K562 (cell line): Measurements from ENCODE around the gene TCAP. TPM values are rescaled to one million over a fixed set of nuclear protein-coding genes. Genes with fewer than 3 reads are reported as not detected.
A peak's percentile ranks its signal among the peaks of the same experiment; 100 is the strongest.

ENCODE experiments used
- ELF4 ChIP-seq: fragments of 450-650 bp; formaldehyde crosslinking; IDR thresholded peaks from 2 replicates; pipeline ENCODE4 v1.4.0; 2022; ENCODE audit warnings: missing genetic modification characterization
- FUS ChIP-seq: fragments of 200-400 bp; formaldehyde crosslinking; optimal IDR thresholded peaks from 2 replicates; pipeline ENCODE3; 2017; ENCODE audit warnings: low read depth, low read length
- GTF2F1 ChIP-seq: IDR thresholded peaks from 2 replicates; pipeline ENCODE4 v1.6.1; 2011; ENCODE audit warnings: low read depth, low read length, improper control_type of control experiment
- HCFC1 ChIP-seq: IDR thresholded peaks from 2 replicates; pipeline ENCODE4 v1.6.1; 2012; ENCODE audit warnings: low read depth, low read length, improper control_type of control experiment
- HES1 ChIP-seq: fragments of 450-650 bp; IDR thresholded peaks from 2 replicates; pipeline ENCODE4 v1.6.1; 2016; ENCODE audit warnings: low read depth, mild to moderate bottlenecking, moderate library complexity
- HNRNPUL1 ChIP-seq: fragments of 200-400 bp; formaldehyde crosslinking; IDR thresholded peaks from 2 replicates; pipeline ENCODE4 v1.6.1; 2017; ENCODE audit warnings: low read length
- KLF16 ChIP-seq: IDR thresholded peaks from 2 replicates; pipeline ENCODE4 v1.6.1; 2016; ENCODE audit warnings: antibody characterized with exemption
- MYC ChIP-seq, 2 experiments: fragments of 250-450 bp in 1 of 2; sonication (Bioruptor Pico) in 1 of 2; IDR thresholded peaks; 2 replicates each; pipeline versions ENCODE4 v1.5.1 to v1.6.1; 2012 to 2021; ENCODE audit warnings: low read depth in 2 of 2, borderline replicate concordance in 1 of 2, improper control_type of control experiment in 1 of 2, low read length in 1 of 2, mild to moderate bottlenecking in 1 of 2, moderate library complexity in 1 of 2
- NCOR1 ChIP-seq: fragments of 450-650 bp; IDR thresholded peaks from 2 replicates; pipeline ENCODE4 v1.6.1; 2016; ENCODE audit warnings: mild to moderate bottlenecking, moderate library complexity
- OTX1 ChIP-seq: fragments of 450-650 bp; formaldehyde crosslinking; IDR thresholded peaks from 2 replicates; pipeline ENCODE4 v1.4.0; 2022; ENCODE audit warnings: mild to moderate bottlenecking
- PATZ1 ChIP-seq: fragments of 250-450 bp; sonication (Bioruptor Pico); IDR thresholded peaks from 2 replicates; pipeline ENCODE4 v1.5.0; 2020; ENCODE audit warnings: mild to moderate bottlenecking, borderline replicate concordance
- PHB2 ChIP-seq: fragments of 450-650 bp; IDR thresholded peaks from 2 replicates; pipeline ENCODE4 v1.6.1; 2017; ENCODE audit warnings: low read depth
- POLR2A ChIP-seq: fragments of 450-650 bp; conservative IDR thresholded peaks from 2 replicates; pipeline ENCODE4 v1.6.1; 2016
- PPARD ChIP-seq: fragments of 250-450 bp; sonication (Bioruptor Pico); IDR thresholded peaks from 2 replicates; pipeline ENCODE4 v1.8.0; 2022; ENCODE audit warnings: inconsistent platforms, mild to moderate bottlenecking, moderate library complexity
- RAD51 ChIP-seq: fragments of 450-650 bp; IDR thresholded peaks from 2 replicates; pipeline ENCODE4 v1.7.1; 2016; ENCODE audit warnings: low read depth, mild to moderate bottlenecking, borderline replicate concordance
- RBM22 ChIP-seq: fragments of 200-400 bp; formaldehyde crosslinking; IDR thresholded peaks from 2 replicates; pipeline ENCODE4 v1.6.1; 2018; ENCODE audit warnings: low read length, low read depth; ENCODE audit not compliant: poor library complexity, severe bottlenecking
- SAFB2 ChIP-seq: fragments of 200-400 bp; formaldehyde crosslinking; IDR thresholded peaks from 2 replicates; pipeline ENCODE4 v1.6.1; 2018; ENCODE audit warnings: borderline replicate concordance, low read length, low read depth, moderate library complexity; ENCODE audit not compliant: severe bottlenecking
- SFPQ ChIP-seq: fragments of 200-400 bp; formaldehyde crosslinking; IDR thresholded peaks from 2 replicates; pipeline ENCODE4 v1.6.1; 2017; ENCODE audit warnings: mild to moderate bottlenecking, low read depth, low read length, moderate library complexity
- SOX6 ChIP-seq: fragments of 450-650 bp; IDR thresholded peaks from 2 replicates; pipeline ENCODE4 v1.6.1; 2014; ENCODE audit warnings: mild to moderate bottlenecking
- ZC3H11A ChIP-seq: IDR thresholded peaks from 2 replicates; pipeline ENCODE4 v1.6.1; 2012; ENCODE audit warnings: low read depth, low read length, improper control_type of control experiment
- ZNF639 ChIP-seq, 2 experiments: fragments of 200-800 bp in 1 of 2; sonication (Bioruptor generic) in 1 of 2; sonication (generic) in 1 of 2; formaldehyde crosslinking in 1 of 2; IDR thresholded peaks in 1 of 2; conservative IDR thresholded peaks in 1 of 2; 2 replicates each; pipeline versions ENCODE4 v1.5.0 to v1.6.1; 2016 to 2020; ENCODE audit warnings: missing compliant biosample characterization in 1 of 2, missing genetic modification characterization in 1 of 2, missing genetic modification reagents in 1 of 2
- ZNF644 ChIP-seq: fragments of 200-800 bp; sonication (Bioruptor generic); IDR thresholded peaks from 2 replicates; pipeline ENCODE4 v1.6.1; 2016; ENCODE audit warnings: low read depth, missing genetic modification characterization, missing compliant biosample characterization
- ZSCAN32 ChIP-seq: fragments of 450-650 bp; formaldehyde crosslinking; IDR thresholded peaks from 2 replicates; pipeline ENCODE4 v1.4.0; 2020; ENCODE audit warnings: mild to moderate bottlenecking, moderate library complexity
- polyA plus RNA-seq, 8 experiments: library from polyadenylated mRNA; depleted of rRNA in 4 of 8; stranded (reverse) in 5 of 8; unstranded in 3 of 8; fragments of >200 nt; fragmentation: Nextera tagmentation in 2 of 8; fragmentation: Illumina TruSeq in 1 of 8; extraction: Ambion mirVana in 2 of 8; extraction: Trizol in 1 of 8; gene quantifications; 2 replicates each; pipeline versions ENCODE4 v1.2.1 to v1.2.3, GENCODE V29; 2011 to 2014; ENCODE audit warnings: inconsistent platforms in 1 of 8, missing spikeins in 1 of 8
- total RNA-seq, 7 experiments: library from RNA; depleted of rRNA in 6 of 7; stranded (reverse); fragments of >200 nt in 6 of 7; fragmentation: Illumina TruSeq in 2 of 7; extraction: Trizol in 2 of 7; gene quantifications; 2 replicates each; pipeline versions ENCODE4 v1.2.1 to v1.2.3, GENCODE V29; 2011 to 2021; ENCODE audit warnings: low replicate concordance in 1 of 7

TCAP gene
- total and polyA plus RNA-seq, 9 of the 15 experiments (the other 6 are each of a cell fraction or from before 2014, with no cell fraction given): 0.33 to 1.4 (median 0.82) TPM; not detected in 2

- TF ChIP-seq HES1 (0 out of 2 replicates have a peak, but pooled peaks have one; percentile 18), HNRNPUL1 (no peak), FUS (no peak), PHB2 (no peak), ZC3H11A (no peak), PPARD (CRISPR knock-in tag) (no peak), SFPQ (no peak), POLR2A (peak; percentile 52), RBM22 (no peak), HCFC1 (no peak), SOX6 (peak; percentile 78), NCOR1 (peak; percentile 84), PATZ1 (CRISPR knock-in tag) (no peak), ZNF644 (tag) (no peak), ELF4 (no peak), MYC (IDR thresholded peaks at IDR 0.05; ENCODE audit: low read depth, low read length) (peak; percentile 39; the same call in 1 of the 2 replicates), MYC (CRISPR knock-in tag; IDR thresholded peaks at IDR 0.05; ENCODE audit: borderline replicate concordance, low read depth) (no peak), SAFB2 (no peak), KLF16 (peak; percentile 60; the same call in 1 of the 2 replicates), ZSCAN32 (CRISPR knock-in tag) (no peak), OTX1 (0 out of 2 replicates have a peak, but pooled peaks have one; percentile 6), RAD51 (0 out of 2 replicates have a peak, but pooled peaks have one; percentile 17), GTF2F1 (no peak), ZNF639 (CRISPR knock-in tag; conservative IDR thresholded peaks at IDR 0.05 in 1 of 2, IDR thresholded peaks at IDR 0.05 in 1 of 2) (no peak)
Measured at GRCh38 chr17:39667262-39667944, 2.3 kb downstream of the TCAP start (continued).
